K562 (cell line): ENCODE results near the gene ZNF438. TPM values are rescaled to one million over a fixed set of nuclear protein-coding genes. Genes with fewer than 3 reads are reported as not detected.

Experiments used
- BACH1 ChIP-seq: fragments of 200-800 bp; sonication (Bioruptor generic); IDR thresholded peaks from 2 replicates; pipeline ENCODE4 v1.6.1; 2016; ENCODE audit warnings: missing genetic modification characterization, missing compliant biosample characterization
- HLTF ChIP-seq: fragments of 450-650 bp; IDR thresholded peaks from 2 replicates; pipeline ENCODE4 v1.6.1; 2016
- JUNB ChIP-seq: fragments of 450-650 bp; formaldehyde crosslinking; conservative IDR thresholded peaks from 2 replicates; pipeline ENCODE4 v1.4.0; 2020; ENCODE audit warnings: mild to moderate bottlenecking
- PHF20 ChIP-seq: fragments of 450-650 bp; IDR thresholded peaks from 2 replicates; pipeline ENCODE4 v1.6.1; 2018; ENCODE audit not compliant: partially characterized antibody
- SNRNP70 ChIP-seq: fragments of 200-400 bp; formaldehyde crosslinking; optimal IDR thresholded peaks from 2 replicates; pipeline ENCODE3; 2017; ENCODE audit warnings: low read depth, low read length
- ZNF24 ChIP-seq: fragments of 450-650 bp; IDR thresholded peaks from 2 replicates; pipeline ENCODE4 v1.6.1; 2016
- polyA plus RNA-seq, 8 experiments: library from polyadenylated mRNA; depleted of rRNA in 4 of 8; stranded (reverse) in 5 of 8; unstranded in 3 of 8; fragments of >200 nt; fragmentation: Nextera tagmentation in 2 of 8; fragmentation: Illumina TruSeq in 1 of 8; extraction: Ambion mirVana in 2 of 8; extraction: Trizol in 1 of 8; gene quantifications; 2 replicates each; pipeline versions ENCODE4 v1.2.1 to v1.2.3, GENCODE V29; 2011 to 2014; ENCODE audit warnings: inconsistent platforms in 1 of 8, missing spikeins in 1 of 8
- total RNA-seq, 7 experiments: library from RNA; depleted of rRNA in 6 of 7; stranded (reverse); fragments of >200 nt in 6 of 7; fragmentation: Illumina TruSeq in 2 of 7; extraction: Trizol in 2 of 7; gene quantifications; 2 replicates each; pipeline versions ENCODE4 v1.2.1 to v1.2.3, GENCODE V29; 2011 to 2021; ENCODE audit warnings: low replicate concordance in 1 of 7
- TF ChIP-seq, protein P1 (sequence below): fragments of 450-650 bp; formaldehyde crosslinking; IDR thresholded peaks from 2 replicates; pipeline ENCODE4 v1.4.0; 2020; ENCODE audit warnings: mild to moderate bottlenecking
- TF ChIP-seq, protein P2 (sequence below), 2 experiments: fragments of 200-800 bp in 1 of 2; sonication (Bioruptor generic) in 1 of 2; sonication (generic) in 1 of 2; formaldehyde crosslinking in 1 of 2; IDR thresholded peaks in 1 of 2; conservative IDR thresholded peaks in 1 of 2; 2 replicates each; pipeline versions ENCODE4 v1.5.0 to v1.6.1; 2016 to 2020; ENCODE audit warnings: missing compliant biosample characterization in 1 of 2, missing genetic modification characterization in 1 of 2, missing genetic modification reagents in 1 of 2

ZNF438 gene
- total and polyA plus RNA-seq, 9 of the 15 experiments (the other 6 are each of a cell fraction or from before 2014, with no cell fraction given) = 0.45 to 1.5 (median 0.91) TPM

DNA sequence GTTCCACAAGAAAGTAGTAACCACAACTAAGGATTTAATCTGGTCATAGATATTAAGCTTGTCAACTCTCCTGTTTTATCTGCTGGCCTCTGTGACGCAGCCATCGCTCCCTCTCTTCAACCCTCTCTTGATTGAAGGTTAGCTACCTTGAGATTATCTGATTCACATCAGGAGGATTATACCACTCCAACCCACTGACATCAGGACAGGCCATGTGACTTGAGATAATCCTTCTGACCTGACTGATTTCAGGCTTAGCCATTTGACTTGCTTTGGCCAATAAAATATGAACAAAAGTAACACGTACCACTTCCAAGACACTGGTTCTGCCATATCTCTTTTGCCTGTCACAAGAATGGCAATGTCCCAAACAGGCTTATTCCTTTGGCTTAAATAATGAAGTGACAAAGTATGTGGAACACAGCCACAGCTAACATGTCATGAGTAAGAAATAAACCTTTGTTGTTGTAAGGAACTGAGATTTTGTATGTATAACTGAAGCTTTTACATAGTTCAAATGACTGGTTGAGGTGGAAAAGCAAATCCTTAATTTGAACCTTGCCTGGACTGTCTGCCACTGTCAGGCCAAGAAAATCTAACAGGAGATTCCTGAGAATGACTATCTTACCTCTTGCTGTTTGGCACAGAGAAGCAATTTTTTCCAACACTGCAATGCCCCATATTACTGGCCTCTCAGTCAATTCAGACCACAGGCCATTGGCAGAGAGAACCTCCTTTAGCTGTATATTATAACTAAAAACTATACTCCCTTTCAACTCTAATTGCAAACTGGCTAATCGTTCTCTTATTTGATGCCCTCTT lies 13.9 kb downstream of the ZNF438 start (continued):
- TF ChIP-seq JUNB (CRISPR knock-in tag) (no peak), BACH1 (no peak), HLTF (no peak), SNRNP70 (no peak), ZNF24 (no peak), PHF20 (no peak)
- TF ChIP-seq, protein P1, sequence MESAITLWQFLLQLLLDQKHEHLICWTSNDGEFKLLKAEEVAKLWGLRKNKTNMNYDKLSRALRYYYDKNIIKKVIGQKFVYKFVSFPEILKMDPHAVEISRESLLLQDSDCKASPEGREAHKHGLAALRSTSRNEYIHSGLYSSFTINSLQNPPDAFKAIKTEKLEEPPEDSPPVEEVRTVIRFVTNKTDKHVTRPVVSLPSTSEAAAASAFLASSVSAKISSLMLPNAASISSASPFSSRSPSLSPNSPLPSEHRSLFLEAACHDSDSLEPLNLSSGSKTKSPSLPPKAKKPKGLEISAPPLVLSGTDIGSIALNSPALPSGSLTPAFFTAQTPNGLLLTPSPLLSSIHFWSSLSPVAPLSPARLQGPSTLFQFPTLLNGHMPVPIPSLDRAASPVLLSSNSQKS = no peak
- TF ChIP-seq, protein P2, sequence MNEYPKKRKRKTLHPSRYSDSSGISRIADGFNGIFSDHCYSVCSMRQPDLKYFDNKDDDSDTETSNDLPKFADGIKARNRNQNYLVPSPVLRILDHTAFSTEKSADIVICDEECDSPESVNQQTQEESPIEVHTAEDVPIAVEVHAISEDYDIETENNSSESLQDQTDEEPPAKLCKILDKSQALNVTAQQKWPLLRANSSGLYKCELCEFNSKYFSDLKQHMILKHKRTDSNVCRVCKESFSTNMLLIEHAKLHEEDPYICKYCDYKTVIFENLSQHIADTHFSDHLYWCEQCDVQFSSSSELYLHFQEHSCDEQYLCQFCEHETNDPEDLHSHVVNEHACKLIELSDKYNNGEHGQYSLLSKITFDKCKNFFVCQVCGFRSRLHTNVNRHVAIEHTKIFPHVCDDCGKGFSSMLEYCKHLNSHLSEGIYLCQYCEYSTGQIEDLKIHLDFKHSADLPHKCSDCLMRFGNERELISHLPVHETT (CRISPR knock-in tag; conservative IDR thresholded peaks at IDR 0.05 in 1 of 2, IDR thresholded peaks at IDR 0.05 in 1 of 2) = no peak
